ENCODE results near the gene VPS8.

The VPS8 gene

DNA sequence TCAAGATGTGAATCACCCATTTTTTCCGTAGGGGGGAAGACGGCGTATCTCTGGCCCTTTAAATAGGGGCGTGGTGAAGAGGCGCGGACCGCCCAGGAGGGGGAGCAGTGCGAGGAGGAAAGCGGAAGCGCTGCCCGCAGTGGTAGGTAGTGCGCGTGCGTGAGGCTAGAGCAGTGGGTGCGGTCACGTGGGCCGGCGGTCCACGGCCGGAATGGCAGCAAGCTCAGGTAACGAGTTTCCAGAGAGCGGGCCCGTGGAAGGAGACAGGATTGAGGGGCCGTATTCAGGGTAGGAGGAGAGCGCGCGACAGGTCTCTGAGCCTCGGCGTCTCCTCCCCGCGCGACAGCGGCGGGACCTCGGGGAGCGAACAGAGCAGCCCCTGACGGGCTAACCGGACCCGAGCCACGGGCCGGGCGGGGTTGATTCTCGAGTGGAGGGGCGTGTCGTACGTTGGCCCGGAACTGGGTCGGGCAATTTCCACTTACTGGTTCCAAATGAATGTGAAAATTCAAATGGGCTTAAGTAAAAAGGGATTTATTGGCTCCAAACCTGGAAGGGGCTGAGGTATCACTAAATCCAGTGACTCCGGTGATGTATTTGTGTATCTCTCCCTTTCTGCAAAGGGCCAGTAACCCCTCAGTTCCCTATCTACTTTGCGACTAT lies at the start of gene VPS8 (continued):
- TF ChIP-seq SP7 (tag by site-specific recombination; IDR thresholded peaks at IDR 0.05) (no peak; the same call in 1 of the 2 replicates), ZNF394 (tag by site-specific recombination; IDR thresholded peaks at IDR 0.05; ENCODE audit: borderline replicate concordance) (peak; percentile 34; the same call in 1 of the 2 replicates), YY2 (tag by site-specific recombination; IDR thresholded peaks at IDR 0.05) (peak; percentile 55; the same call in 1 of the 2 replicates), OSR2 (tag by site-specific recombination; IDR thresholded peaks at IDR 0.05) (no peak), ZBTB6 (tag by site-specific recombination; IDR thresholded peaks at IDR 0.05) (no peak), ZNF341 (tag by site-specific recombination; IDR thresholded peaks at IDR 0.05; ENCODE audit: low read depth) (peak; percentile 67), HOXD13 (CRISPR knock-in tag; IDR thresholded peaks at IDR 0.05; ENCODE audit: borderline replicate concordance) (no peak), KLF9 (tag by site-specific recombination; IDR thresholded peaks at IDR 0.05; ENCODE audit: low read depth) (peak; percentile 90), ZNF707 (tag by site-specific recombination; IDR thresholded peaks at IDR 0.05) (no peak), ZNF629 (tag by site-specific recombination; IDR thresholded peaks at IDR 0.05) (no peak), ZNF677 (tag by site-specific recombination; IDR thresholded peaks at IDR 0.05) (no peak), ZNF560 (tag by site-specific recombination; IDR thresholded peaks at IDR 0.05; ENCODE audit: borderline replicate concordance) (no peak), KLF1 (tag by site-specific recombination; IDR thresholded peaks at IDR 0.05) (peak; percentile 65; the same call in 1 of the 2 replicates), ZIC2 (tag by site-specific recombination; IDR thresholded peaks at IDR 0.05) (no peak), KLF8 (tag by site-specific recombination; IDR thresholded peaks at IDR 0.05) (peak; percentile 70; the same call in 1 of the 2 replicates), MZF1 (tag by site-specific recombination; IDR thresholded peaks at IDR 0.05; ENCODE audit: borderline replicate concordance) (no peak), ZNF292 (tag by site-specific recombination; IDR thresholded peaks at IDR 0.05; ENCODE audit: borderline replicate concordance, low read depth) (no peak), ZNF391 (tag by site-specific recombination; IDR thresholded peaks at IDR 0.05; ENCODE audit: borderline replicate concordance, low read depth) (no peak)
- TF ChIP-seq, protein P1, sequence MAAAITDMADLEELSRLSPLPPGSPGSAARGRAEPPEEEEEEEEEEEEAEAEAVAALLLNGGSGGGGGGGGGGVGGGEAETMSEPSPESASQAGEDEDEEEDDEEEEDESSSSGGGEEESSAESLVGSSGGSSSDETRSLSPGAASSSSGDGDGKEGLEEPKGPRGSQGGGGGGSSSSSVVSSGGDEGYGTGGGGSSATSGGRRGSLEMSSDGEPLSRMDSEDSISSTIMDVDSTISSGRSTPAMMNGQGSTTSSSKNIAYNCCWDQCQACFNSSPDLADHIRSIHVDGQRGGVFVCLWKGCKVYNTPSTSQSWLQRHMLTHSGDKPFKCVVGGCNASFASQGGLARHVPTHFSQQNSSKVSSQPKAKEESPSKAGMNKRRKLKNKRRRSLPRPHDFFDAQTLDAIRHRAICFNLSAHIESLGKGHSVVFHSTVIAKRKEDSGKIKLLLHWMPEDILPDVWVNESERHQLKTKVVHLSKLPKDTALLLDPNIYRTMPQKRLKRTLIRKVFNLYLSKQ (tag by site-specific recombination; IDR thresholded peaks at IDR 0.05; ENCODE audit: borderline replicate concordance), result no peak
- TF ChIP-seq, protein P2, sequence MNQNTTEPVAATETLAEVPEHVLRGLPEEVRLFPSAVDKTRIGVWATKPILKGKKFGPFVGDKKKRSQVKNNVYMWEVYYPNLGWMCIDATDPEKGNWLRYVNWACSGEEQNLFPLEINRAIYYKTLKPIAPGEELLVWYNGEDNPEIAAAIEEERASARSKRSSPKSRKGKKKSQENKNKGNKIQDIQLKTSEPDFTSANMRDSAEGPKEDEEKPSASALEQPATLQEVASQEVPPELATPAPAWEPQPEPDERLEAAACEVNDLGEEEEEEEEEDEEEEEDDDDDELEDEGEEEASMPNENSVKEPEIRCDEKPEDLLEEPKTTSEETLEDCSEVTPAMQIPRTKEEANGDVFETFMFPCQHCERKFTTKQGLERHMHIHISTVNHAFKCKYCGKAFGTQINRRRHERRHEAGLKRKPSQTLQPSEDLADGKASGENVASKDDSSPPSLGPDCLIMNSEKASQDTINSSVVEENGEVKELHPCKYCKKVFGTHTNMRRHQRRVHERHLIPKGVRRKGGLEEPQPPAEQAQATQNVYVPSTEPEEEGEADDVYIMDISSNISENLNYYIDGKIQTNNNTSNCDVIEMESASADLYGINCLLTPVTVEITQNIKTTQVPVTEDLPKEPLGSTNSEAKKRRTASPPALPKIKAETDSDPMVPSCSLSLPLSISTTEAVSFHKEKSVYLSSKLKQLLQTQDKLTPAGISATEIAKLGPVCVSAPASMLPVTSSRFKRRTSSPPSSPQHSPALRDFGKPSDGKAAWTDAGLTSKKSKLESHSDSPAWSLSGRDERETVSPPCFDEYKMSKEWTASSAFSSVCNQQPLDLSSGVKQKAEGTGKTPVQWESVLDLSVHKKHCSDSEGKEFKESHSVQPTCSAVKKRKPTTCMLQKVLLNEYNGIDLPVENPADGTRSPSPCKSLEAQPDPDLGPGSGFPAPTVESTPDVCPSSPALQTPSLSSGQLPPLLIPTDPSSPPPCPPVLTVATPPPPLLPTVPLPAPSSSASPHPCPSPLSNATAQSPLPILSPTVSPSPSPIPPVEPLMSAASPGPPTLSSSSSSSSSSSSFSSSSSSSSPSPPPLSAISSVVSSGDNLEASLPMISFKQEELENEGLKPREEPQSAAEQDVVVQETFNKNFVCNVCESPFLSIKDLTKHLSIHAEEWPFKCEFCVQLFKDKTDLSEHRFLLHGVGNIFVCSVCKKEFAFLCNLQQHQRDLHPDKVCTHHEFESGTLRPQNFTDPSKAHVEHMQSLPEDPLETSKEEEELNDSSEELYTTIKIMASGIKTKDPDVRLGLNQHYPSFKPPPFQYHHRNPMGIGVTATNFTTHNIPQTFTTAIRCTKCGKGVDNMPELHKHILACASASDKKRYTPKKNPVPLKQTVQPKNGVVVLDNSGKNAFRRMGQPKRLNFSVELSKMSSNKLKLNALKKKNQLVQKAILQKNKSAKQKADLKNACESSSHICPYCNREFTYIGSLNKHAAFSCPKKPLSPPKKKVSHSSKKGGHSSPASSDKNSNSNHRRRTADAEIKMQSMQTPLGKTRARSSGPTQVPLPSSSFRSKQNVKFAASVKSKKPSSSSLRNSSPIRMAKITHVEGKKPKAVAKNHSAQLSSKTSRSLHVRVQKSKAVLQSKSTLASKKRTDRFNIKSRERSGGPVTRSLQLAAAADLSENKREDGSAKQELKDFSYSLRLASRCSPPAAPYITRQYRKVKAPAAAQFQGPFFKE (tag by site-specific recombination; IDR thresholded peaks at IDR 0.05; ENCODE audit: borderline replicate concordance), result no peak
- TF ChIP-seq, protein P3, sequence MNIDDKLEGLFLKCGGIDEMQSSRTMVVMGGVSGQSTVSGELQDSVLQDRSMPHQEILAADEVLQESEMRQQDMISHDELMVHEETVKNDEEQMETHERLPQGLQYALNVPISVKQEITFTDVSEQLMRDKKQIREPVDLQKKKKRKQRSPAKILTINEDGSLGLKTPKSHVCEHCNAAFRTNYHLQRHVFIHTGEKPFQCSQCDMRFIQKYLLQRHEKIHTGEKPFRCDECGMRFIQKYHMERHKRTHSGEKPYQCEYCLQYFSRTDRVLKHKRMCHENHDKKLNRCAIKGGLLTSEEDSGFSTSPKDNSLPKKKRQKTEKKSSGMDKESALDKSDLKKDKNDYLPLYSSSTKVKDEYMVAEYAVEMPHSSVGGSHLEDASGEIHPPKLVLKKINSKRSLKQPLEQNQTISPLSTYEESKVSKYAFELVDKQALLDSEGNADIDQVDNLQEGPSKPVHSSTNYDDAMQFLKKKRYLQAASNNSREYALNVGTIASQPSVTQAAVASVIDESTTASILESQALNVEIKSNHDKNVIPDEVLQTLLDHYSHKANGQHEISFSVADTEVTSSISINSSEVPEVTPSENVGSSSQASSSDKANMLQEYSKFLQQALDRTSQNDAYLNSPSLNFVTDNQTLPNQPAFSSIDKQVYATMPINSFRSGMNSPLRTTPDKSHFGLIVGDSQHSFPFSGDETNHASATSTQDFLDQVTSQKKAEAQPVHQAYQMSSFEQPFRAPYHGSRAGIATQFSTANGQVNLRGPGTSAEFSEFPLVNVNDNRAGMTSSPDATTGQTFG (tag by site-specific recombination; IDR thresholded peaks at IDR 0.05; ENCODE audit: borderline replicate concordance), result no peak
- TF ChIP-seq, protein P4, sequence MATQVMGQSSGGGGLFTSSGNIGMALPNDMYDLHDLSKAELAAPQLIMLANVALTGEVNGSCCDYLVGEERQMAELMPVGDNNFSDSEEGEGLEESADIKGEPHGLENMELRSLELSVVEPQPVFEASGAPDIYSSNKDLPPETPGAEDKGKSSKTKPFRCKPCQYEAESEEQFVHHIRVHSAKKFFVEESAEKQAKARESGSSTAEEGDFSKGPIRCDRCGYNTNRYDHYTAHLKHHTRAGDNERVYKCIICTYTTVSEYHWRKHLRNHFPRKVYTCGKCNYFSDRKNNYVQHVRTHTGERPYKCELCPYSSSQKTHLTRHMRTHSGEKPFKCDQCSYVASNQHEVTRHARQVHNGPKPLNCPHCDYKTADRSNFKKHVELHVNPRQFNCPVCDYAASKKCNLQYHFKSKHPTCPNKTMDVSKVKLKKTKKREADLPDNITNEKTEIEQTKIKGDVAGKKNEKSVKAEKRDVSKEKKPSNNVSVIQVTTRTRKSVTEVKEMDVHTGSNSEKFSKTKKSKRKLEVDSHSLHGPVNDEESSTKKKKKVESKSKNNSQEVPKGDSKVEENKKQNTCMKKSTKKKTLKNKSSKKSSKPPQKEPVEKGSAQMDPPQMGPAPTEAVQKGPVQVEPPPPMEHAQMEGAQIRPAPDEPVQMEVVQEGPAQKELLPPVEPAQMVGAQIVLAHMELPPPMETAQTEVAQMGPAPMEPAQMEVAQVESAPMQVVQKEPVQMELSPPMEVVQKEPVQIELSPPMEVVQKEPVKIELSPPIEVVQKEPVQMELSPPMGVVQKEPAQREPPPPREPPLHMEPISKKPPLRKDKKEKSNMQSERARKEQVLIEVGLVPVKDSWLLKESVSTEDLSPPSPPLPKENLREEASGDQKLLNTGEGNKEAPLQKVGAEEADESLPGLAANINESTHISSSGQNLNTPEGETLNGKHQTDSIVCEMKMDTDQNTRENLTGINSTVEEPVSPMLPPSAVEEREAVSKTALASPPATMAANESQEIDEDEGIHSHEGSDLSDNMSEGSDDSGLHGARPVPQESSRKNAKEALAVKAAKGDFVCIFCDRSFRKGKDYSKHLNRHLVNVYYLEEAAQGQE (tag by site-specific recombination; IDR thresholded peaks at IDR 0.05), result peak; percentile 33; the same call in 1 of the 2 replicates
- TF ChIP-seq, protein P5, sequence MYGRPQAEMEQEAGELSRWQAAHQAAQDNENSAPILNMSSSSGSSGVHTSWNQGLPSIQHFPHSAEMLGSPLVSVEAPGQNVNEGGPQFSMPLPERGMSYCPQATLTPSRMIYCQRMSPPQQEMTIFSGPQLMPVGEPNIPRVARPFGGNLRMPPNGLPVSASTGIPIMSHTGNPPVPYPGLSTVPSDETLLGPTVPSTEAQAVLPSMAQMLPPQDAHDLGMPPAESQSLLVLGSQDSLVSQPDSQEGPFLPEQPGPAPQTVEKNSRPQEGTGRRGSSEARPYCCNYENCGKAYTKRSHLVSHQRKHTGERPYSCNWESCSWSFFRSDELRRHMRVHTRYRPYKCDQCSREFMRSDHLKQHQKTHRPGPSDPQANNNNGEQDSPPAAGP (tag by site-specific recombination; IDR thresholded peaks at IDR 0.05), result no peak; the same call in none of the 2 replicates

All from HEK293 (cell line).